Skin of body (tissue), 2 donors: ENCODE measurements around the gene CSNK1D. TPM values are rescaled to one million over a fixed set of nuclear protein-coding genes. Genes with fewer than 3 reads are reported as not detected.

ENCODE experiments used
- DNase-seq: peaks from one replicate; lab custom pipeline; 2025; lab: John Stamatoyannopoulos, UW
- total RNA-seq: library from RNA; depleted of rRNA; stranded (reverse); fragments of >200 nt; gene quantifications from one replicate; pipeline ENCODE4 v1.2.3, GENCODE V29; 2014

Gene CSNK1D
- total RNA-seq, 1 donor from 2014 or later, result 40.5 TPM

GRCh38 chr17:82310877-82311276, 37.4 kb upstream of the CSNK1D start:
- DNase-seq, result no peak

- DNase-seq, result no peak
Observed at GRCh38 chr17:82309656-82310570, 36.4 kb upstream of the CSNK1D start.

GRCh38 chr17:82305727-82306300, 32.3 kb upstream of the CSNK1D start:
- DNase-seq, result no peak

GRCh38 chr17:82304826-82305726, 31.6 kb upstream of the CSNK1D start:
- no peak for DNase-seq

GRCh38 chr17:82303944-82304808, 30.7 kb upstream of the CSNK1D start:
- no peak for DNase-seq

- no peak for DNase-seq
Observed at GRCh38 chr17:82302991-82303943, 29.8 kb upstream of the CSNK1D start.

GRCh38 chr17:82302568-82302963, 29.1 kb upstream of the CSNK1D start:
- no peak for DNase-seq

- DNase-seq, result no peak
Observed at GRCh38 chr17:82301916-82302567, 28.5 kb upstream of the CSNK1D start.

- DNase-seq, result no peak
Observed at GRCh38 chr17:82301300-82301915, 27.9 kb upstream of the CSNK1D start.

GRCh38 chr17:82300707-82301270, 27.3 kb upstream of the CSNK1D start:
- peak; percentile 19 for DNase-seq

- no peak for DNase-seq
Observed at GRCh38 chr17:82300228-82300627, 26.7 kb upstream of the CSNK1D start.

GRCh38 chr17:82299452-82299851, 26.0 kb upstream of the CSNK1D start:
- DNase-seq, result no peak

- DNase-seq, result no peak
Observed at GRCh38 chr17:82298538-82299421, 25.3 kb upstream of the CSNK1D start.

- DNase-seq, result peak; percentile 77
Observed at GRCh38 chr17:82297714-82298537, 24.4 kb upstream of the CSNK1D start.

GRCh38 chr17:82297280-82297713, 23.8 kb upstream of the CSNK1D start:
- no peak for DNase-seq

GRCh38 chr17:82296511-82297279, 23.2 kb upstream of the CSNK1D start:
- no peak for DNase-seq
